ENCODE results near the gene AIFM2.

DNA sequence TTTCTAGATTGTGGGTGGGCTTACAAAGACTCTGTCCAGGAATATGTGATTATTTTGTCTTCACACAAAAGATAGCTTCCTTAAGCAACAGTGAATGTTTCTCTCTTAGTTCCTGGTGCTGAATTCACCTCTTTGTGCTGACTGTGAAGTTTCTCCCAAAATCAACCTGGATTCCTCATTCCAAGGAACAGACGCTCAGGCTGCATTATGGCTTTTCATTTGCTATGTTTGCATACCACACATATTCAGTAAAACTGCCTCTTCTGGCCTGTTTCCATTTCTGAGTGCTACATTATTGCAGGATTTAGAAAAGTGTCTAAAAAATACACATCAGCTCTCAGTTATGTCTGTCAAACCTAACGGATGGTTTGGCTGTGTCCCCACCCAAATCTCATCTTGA, 58.5 kb downstream of the AIFM2 start:
- TF ChIP-seq, protein P1, sequence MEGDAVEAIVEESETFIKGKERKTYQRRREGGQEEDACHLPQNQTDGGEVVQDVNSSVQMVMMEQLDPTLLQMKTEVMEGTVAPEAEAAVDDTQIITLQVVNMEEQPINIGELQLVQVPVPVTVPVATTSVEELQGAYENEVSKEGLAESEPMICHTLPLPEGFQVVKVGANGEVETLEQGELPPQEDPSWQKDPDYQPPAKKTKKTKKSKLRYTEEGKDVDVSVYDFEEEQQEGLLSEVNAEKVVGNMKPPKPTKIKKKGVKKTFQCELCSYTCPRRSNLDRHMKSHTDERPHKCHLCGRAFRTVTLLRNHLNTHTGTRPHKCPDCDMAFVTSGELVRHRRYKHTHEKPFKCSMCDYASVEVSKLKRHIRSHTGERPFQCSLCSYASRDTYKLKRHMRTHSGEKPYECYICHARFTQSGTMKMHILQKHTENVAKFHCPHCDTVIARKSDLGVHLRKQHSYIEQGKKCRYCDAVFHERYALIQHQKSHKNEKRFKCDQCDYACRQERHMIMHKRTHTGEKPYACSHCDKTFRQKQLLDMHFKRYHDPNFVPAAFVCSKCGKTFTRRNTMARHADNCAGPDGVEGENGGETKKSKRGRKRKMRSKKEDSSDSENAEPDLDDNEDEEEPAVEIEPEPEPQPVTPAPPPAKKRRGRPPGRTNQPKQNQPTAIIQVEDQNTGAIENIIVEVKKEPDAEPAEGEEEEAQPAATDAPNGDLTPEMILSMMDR (IDR thresholded peaks at IDR 0.05; ENCODE audit: low read depth, low read length, missing input control) = no peak
- TF ChIP-seq EGR1 (IDR thresholded peaks at IDR 0.05; ENCODE audit: low read depth in 2 of 2) = no peak
- TF ChIP-seq YY1 (IDR thresholded peaks at IDR 0.05) = no peak
- TF ChIP-seq NR2F2 (IDR thresholded peaks at IDR 0.05) = no peak
- TF ChIP-seq SP1 (IDR thresholded peaks at IDR 0.05) = no peak
- TF ChIP-seq, protein P2, sequence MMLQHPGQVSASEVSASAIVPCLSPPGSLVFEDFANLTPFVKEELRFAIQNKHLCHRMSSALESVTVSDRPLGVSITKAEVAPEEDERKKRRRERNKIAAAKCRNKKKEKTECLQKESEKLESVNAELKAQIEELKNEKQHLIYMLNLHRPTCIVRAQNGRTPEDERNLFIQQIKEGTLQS (IDR thresholded peaks at IDR 0.05) = no peak
- TF ChIP-seq, protein P3, sequence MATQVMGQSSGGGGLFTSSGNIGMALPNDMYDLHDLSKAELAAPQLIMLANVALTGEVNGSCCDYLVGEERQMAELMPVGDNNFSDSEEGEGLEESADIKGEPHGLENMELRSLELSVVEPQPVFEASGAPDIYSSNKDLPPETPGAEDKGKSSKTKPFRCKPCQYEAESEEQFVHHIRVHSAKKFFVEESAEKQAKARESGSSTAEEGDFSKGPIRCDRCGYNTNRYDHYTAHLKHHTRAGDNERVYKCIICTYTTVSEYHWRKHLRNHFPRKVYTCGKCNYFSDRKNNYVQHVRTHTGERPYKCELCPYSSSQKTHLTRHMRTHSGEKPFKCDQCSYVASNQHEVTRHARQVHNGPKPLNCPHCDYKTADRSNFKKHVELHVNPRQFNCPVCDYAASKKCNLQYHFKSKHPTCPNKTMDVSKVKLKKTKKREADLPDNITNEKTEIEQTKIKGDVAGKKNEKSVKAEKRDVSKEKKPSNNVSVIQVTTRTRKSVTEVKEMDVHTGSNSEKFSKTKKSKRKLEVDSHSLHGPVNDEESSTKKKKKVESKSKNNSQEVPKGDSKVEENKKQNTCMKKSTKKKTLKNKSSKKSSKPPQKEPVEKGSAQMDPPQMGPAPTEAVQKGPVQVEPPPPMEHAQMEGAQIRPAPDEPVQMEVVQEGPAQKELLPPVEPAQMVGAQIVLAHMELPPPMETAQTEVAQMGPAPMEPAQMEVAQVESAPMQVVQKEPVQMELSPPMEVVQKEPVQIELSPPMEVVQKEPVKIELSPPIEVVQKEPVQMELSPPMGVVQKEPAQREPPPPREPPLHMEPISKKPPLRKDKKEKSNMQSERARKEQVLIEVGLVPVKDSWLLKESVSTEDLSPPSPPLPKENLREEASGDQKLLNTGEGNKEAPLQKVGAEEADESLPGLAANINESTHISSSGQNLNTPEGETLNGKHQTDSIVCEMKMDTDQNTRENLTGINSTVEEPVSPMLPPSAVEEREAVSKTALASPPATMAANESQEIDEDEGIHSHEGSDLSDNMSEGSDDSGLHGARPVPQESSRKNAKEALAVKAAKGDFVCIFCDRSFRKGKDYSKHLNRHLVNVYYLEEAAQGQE (IDR thresholded peaks at IDR 0.05) = no peak
- TF ChIP-seq JUND (IDR thresholded peaks at IDR 0.05) = no peak
- no peak for TF ChIP-seq TAF1 (conservative IDR thresholded peaks at IDR 0.05)
- TF ChIP-seq, protein P4, sequence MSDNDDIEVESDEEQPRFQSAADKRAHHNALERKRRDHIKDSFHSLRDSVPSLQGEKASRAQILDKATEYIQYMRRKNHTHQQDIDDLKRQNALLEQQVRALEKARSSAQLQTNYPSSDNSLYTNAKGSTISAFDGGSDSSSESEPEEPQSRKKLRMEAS (IDR thresholded peaks at IDR 0.05) = no peak
- TF ChIP-seq RAD21 (IDR thresholded peaks at IDR 0.05) = no peak
- no peak for TF ChIP-seq RXRA (IDR thresholded peaks at IDR 0.05)

All from liver (tissue), 3 donors.